HG03060 (cell line): ENCODE measurements around the gene NFKBIB.

Experiments used
- ATAC-seq: cut with Tn5 transposase; IDR thresholded peaks from one replicate; pipeline ENCODE4 v1.9.1; 2021; ENCODE audit warnings: low read depth, moderate number of reproducible peaks; ENCODE audit not compliant: unreplicated experiment

The NFKBIB gene

DNA sequence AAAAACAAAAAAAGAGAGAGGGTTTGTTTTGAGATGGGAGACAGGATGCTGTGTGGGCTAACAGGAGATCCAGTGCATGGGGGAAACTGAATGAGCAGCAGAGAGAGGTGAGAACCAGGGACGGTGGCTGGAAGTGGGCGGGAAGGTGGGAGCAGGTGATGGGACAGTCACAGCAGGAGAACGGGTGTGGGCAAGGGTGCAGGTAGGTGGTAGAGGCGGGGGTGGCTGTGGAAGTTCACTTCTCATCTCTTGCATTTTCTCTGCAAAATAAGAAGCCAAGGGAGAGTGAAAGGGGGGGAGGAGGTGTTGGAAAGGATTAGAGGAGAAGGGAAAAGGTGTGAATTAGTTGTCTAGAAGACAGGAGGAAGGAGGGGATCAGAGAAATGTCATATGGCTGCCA is 53.9 kb downstream of the NFKBIB start:
- no peak for ATAC-seq

DNA sequence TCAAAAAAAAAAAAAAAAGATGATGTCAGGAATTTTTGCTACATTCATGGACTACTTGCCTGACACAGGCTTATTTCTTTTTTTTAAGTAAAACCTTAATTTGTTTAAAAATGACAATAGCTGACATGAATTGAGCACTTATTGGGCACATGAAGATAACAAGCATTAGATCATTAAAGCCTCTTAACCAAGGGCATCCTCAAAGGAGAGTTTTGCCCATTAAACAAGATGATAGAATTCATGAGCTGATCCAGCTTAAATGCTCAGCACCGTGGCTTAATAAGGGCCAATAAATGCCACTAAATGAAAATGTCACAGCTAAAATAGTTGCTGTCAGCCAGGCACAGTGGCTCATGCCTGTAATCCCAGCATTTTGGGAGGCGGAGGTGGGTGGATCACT is 56.5 kb downstream of the NFKBIB start:
- ATAC-seq, result no peak

DNA sequence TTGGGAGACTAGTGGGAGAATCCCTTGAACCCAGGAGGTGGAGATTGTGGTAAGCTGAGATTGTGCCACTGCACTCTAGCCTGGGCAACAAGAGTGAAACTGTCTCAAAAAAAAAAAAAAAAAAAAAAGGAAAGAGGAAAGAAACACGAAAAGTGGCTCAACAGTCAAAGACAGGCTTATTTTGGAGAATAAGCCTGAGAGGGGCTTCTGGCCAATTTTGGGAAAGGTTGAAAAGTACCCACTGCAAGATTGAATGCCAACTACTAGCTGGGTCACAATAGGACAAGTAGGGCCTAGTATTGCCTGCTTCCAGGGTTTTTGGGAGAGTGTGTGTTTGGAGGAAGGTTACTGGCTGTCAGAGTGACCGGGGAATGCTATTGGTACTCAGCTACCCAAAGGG is 58.5 kb downstream of the NFKBIB start:
- ATAC-seq, result no peak
